GM18511 (cell line): ENCODE measurements around the gene SLC22A5.
"Not testable (repeated sequence)": the region's sequence is repeated elsewhere in the genome, so short reads cannot be mapped to it uniquely, and the experiment has no call there.

Experiments
- ATAC-seq: cut with Tn5 transposase; IDR thresholded peaks from one replicate; pipeline ENCODE4 v1.9.1; 2021; ENCODE audit warnings: mild to moderate bottlenecking, moderate library complexity; ENCODE audit not compliant: unreplicated experiment

The SLC22A5 gene

GRCh38 chr5:132425009-132425937 lies 55.8 kb downstream of the SLC22A5 start:
- peak; percentile 56 for ATAC-seq

GRCh38 chr5:132425975-132426524 lies 56.5 kb downstream of the SLC22A5 start:
- ATAC-seq, result no peak

- peak; percentile 51 for ATAC-seq
Measured at GRCh38 chr5:132426525-132427138, 57.1 kb downstream of the SLC22A5 start.

GRCh38 chr5:132427281-132428146 lies 58.0 kb downstream of the SLC22A5 start:
- peak; percentile 25 for ATAC-seq

- no peak for ATAC-seq
Measured at GRCh38 chr5:132428147-132428482, 58.6 kb downstream of the SLC22A5 start.

GRCh38 chr5:132428484-132429462 lies 59.3 kb downstream of the SLC22A5 start:
- ATAC-seq, result no peak

GRCh38 chr5:132429463-132430440 lies 60.2 kb downstream of the SLC22A5 start:
- ATAC-seq, result no peak

- no peak for ATAC-seq
Measured at GRCh38 chr5:132430746-132431145, 61.2 kb downstream of the SLC22A5 start.

GRCh38 chr5:132431632-132432031 lies 62.1 kb downstream of the SLC22A5 start:
- ATAC-seq, result no peak

GRCh38 chr5:132433141-132433540 lies 63.6 kb downstream of the SLC22A5 start:
- ATAC-seq, result no peak

GRCh38 chr5:132434416-132435286 lies 65.1 kb downstream of the SLC22A5 start:
- no peak for ATAC-seq

GRCh38 chr5:132435447-132435846 lies 65.9 kb downstream of the SLC22A5 start:
- ATAC-seq, result no peak

GRCh38 chr5:132435886-132436285 lies 66.4 kb downstream of the SLC22A5 start:
- no peak for ATAC-seq

GRCh38 chr5:132436936-132437335 lies 67.4 kb downstream of the SLC22A5 start:
- no peak for ATAC-seq

- ATAC-seq, result peak; percentile 92
Measured at GRCh38 chr5:132437604-132438266, 68.2 kb downstream of the SLC22A5 start.

- not testable (repeated sequence) for ATAC-seq
Measured at GRCh38 chr5:132438267-132438645, 68.7 kb downstream of the SLC22A5 start.

- no peak for ATAC-seq
Measured at GRCh38 chr5:132438917-132439316, 69.4 kb downstream of the SLC22A5 start.
